ENCODE data around the gene PSG5.
"Not testable (repeated sequence)": the region's sequence is repeated elsewhere in the genome, so short reads cannot be mapped to it uniquely, and the experiment has no call there.

The PSG5 gene

GRCh38 chr19:43186311-43186935 is at the start of gene PSG5:
TSS of gene PSG5 (minus strand) at chr19:43186536. CDS start at chr19:43186405, 131 bp downstream.
- not testable (repeated sequence) for DNase-seq (ENCODE audit: low read depth in 2 of 2)

DNA sequence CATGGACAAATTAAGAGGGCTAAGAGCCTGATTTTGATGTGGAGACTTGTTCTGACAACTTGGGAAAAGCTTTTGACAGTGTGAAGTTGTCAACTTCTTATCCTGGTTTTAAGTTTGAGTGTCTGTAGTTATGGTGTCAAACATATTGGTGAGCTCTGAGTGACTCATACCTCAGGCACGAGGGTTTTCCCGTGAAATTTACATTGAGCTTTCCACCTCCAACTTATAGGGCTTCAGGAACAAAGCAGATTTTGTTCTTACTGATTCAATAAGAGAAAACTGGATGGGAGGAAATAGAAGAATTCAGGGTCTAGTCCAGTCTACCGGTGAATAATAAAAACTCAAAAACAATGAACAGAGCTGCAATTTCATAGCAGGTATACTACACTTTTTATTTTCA is 49.4 kb upstream of the PSG5 start:
- not testable (repeated sequence) for DNase-seq (ENCODE audit: low read depth in 2 of 2)

DNA sequence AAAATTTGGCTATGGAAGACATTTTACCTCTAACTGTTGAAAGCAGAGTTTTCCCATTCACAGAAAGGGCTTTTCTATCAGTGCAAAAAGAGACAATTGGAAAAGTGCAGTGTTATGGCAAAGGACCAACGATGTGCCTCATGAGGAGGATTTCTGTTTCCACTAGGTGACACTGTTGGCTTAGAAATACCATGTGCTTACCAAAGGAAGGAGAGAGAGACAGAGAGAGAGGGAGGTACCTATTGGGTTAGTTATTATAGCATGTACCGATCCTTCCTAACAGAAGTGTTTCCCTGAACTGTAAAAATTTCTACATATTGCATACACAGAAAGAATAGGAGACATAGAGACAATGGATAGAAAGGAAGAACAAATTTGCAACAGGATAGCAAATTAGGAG is 43.0 kb upstream of the PSG5 start:
- DNase-seq (ENCODE audit: low read depth in 2 of 2) = no peak

DNA sequence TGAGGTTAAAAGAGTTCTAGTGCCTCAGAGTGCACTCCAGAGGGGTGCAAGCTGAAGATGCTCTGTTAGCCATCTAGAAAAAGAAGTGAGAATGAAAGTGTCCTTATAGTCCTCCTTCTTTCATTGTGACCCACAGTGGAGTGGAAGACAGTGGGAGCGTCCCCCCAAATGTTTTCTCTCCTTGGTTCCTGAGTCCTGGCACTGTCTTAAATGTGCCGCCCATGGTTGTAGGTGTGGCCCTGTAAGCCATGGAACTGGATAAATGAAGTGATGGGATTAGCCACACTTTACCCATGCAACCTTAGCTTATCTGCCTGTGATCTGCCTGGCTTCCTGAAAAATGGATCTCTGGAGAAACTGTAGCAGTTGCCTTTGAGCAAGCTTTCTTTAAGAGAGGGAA is 42.4 kb upstream of the PSG5 start:
- DNase-seq (ENCODE audit: low read depth in 2 of 2) = not testable (repeated sequence)

DNA sequence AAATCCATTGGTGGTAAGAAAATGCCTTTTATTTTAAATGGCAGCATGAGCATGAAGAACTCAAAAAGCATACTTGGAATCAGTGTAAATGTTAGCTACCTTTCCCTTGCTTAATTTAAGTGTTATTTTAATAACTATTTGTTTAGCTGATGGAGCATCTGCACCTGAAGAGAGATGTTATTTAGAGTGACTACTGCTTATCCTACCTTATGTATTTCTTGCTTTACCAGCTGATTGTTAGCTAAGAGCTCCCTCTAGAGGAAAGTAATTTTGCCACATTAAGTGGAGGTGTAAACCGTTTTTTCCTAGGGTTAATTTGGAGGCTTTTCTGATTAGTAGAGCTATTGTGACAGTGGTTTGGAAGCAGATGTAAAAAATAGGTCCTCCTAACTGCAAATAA is 40.6 kb upstream of the PSG5 start:
- not testable (repeated sequence) for DNase-seq (ENCODE audit: low read depth in 2 of 2)

DNA sequence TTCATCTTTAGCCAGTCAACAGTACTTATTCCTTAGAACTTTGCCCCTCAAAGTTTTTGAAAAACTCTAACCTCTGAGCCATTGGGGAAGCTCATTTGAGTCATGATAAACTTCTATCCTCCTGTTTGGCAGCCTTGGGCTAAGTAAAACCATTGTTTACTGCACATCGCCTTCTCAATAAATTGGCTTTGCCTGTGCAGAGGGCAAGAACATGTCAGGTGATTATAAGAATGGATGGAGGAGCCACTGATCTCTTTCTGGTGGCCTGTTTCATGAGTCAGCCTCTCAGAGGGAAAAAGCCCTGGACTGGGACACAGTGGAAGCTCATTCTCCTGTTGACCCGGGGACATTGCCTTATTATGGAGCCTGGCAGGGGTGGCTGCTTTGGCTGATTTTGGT is 38.5 kb upstream of the PSG5 start:
- no peak for DNase-seq (ENCODE audit: low read depth in 2 of 2)

GRCh38 chr19:43224201-43224854 is 38.0 kb upstream of the PSG5 start:
- DNase-seq (ENCODE audit: low read depth in 2 of 2) = not testable (repeated sequence)

GRCh38 chr19:43221891-43222290 is 35.6 kb upstream of the PSG5 start:
- DNase-seq (ENCODE audit: low read depth in 2 of 2) = not testable (repeated sequence)

DNA sequence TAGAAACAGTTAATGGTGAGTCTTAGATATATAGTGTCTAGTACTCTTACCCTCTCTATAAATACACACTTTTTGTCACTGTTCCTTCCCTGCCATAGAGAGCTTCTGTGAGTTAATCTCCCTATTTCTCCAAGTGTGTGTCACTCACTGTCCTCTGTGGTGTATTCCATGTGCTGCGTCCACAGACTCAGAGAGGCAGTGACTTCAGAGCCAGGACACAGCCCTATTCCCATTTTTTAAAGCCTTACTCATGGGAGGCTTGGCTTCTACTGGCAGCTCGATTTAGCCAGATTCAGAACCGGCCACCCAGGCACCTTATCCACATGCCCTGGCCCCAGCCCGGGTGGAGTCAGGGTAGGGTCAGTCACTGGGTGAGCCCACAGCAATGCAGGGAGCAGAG is 32.8 kb upstream of the PSG5 start:
- DNase-seq (ENCODE audit: low read depth in 2 of 2) = not testable (repeated sequence)

- not testable (repeated sequence) for DNase-seq (ENCODE audit: low read depth in 2 of 2)
These were observed 29.5 kb upstream of the PSG5 start for GRCh38 chr19:43215881-43216280.

- DNase-seq (ENCODE audit: low read depth in 2 of 2) = no peak
These were observed 21.7 kb upstream of the PSG5 start for GRCh38 chr19:43207991-43208390.

GRCh38 chr19:43207174-43207573 is 20.8 kb upstream of the PSG5 start:
- not testable (repeated sequence) for DNase-seq (ENCODE audit: low read depth in 2 of 2)

DNA sequence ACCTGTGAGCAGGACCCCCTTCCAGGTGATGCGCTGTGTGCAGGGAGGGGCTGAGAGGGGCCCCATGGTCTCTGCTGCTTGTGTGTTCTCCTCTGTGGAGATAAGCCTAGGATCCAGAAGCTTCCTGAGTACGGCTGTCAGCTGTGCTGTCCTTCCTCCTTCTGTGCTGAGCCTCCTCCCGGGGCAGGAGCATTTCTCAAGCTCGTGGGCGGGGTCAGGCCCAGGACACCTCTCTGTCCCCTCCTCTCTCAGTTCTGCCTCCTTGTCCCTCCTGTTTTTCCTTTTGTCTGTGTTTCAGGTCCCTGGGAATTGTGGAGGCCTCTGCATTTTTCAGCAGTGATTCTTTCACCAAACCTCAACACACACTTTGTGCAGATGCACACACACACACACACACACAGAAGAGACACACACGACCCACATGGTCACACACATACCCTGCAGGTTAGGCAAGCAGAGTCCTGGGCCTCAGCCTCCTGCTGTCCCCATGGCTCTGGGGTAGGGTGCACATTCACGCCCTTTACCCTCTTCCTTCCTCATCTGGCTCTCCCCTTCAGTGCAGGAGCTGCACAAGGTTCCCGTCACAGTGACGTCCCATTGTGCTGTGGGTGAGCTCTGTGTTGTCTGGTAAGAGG is 19.3 kb upstream of the PSG5 start, which contains the start of gene PSG4:
Gene PSG4, minus strand, starts transcription at position 168 of the 635 bp plus-strand sequence. Its CDS starts 102 bp downstream, at position 66.
- not testable (repeated sequence) for DNase-seq (ENCODE audit: low read depth in 2 of 2)

GRCh38 chr19:43203611-43204010 is 17.3 kb upstream of the PSG5 start:
- not testable (repeated sequence) for DNase-seq (ENCODE audit: low read depth in 2 of 2)

DNA sequence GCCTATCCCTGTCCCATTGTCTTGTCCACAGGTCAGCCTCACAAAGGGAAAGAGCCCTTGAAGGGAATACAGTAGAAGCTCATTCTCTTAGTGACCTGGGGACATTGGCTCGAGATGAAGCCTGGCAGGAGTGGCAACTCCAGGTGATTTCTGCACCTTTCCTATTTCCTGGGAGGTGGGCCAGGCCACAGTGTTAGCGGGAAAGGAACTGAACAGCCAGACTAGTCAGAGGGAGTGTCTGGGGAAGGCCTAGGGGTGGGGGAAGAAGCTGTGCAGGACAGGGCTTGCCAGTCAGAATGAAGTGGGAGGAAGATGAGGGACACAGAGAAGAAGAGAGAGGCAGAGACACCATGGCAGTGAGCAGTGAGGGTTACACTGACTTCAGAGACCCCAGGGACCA is 15.6 kb upstream of the PSG5 start:
- not testable (repeated sequence) for DNase-seq (ENCODE audit: low read depth in 2 of 2)

DNA sequence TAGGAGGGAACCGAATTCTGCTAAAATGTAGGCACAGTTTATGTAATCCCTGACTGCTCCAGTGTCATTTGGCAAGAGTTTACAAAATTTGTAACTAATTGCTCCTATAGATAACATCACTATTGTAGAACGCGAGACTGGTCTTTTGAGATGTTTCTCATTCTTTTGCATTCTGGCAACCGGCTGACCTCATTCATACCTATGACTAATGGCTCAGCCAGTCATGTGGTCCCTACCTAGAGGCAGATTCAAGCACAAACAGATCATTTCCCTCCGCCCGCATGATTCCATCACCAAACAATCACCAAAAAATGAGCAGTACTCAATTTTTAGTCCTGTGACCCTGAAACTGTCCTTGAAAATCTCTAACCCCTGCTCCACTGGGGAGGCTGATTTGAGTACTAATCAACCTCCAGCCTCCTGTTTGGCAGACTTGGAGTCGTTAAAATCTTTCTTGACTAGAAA is 15.0 kb upstream of the PSG5 start:
- not testable (repeated sequence) for DNase-seq (ENCODE audit: low read depth in 2 of 2)

- not testable (repeated sequence) for DNase-seq (ENCODE audit: low read depth in 2 of 2)
These were observed 12.5 kb upstream of the PSG5 start for GRCh38 chr19:43198686-43199419.

- not testable (repeated sequence) for DNase-seq (ENCODE audit: low read depth in 2 of 2)
These were observed 11.5 kb upstream of the PSG5 start for GRCh38 chr19:43197666-43198397.

DNA sequence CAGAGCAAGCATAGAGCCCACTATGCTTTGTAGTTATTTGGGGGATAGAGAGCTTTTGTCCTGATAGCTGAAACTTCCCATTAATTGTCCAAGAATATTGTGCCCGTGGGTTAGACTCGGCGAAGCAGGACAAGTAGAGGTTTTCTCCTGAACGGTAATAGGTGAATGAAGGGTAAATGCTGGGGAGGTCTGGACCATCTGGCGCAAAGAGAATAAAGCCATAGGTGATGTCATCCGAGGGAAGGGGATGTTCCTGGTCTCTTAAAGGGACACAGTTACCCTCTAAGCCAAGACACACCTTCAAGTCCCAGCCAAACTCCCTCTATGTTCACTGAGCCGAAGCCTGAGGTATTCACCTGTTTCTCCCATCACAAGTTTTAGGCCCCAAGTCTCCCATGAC is 8.1 kb upstream of the PSG5 start:
- not testable (repeated sequence) for DNase-seq (ENCODE audit: low read depth in 2 of 2)

- DNase-seq (ENCODE audit: low read depth in 2 of 2) = not testable (repeated sequence)
These were observed 6.2 kb upstream of the PSG5 start for GRCh38 chr19:43192381-43193155.

Measured in stimulated activated CD4-positive, alpha-beta T cell treated with anti-CD3 and anti-CD28 coated beads, Interleukin-4, amount 100 ng/mL, for 48 hours (primary cell).